MM.1S (cell line): Measurements from ENCODE around the gene KIAA1671.

Experiments
- EZH2 ChIP-seq: fragments of 300-600 bp; sonication (generic); optimal IDR thresholded peaks from 2 replicates; pipeline ENCODE3; 2017; ENCODE audit warnings: low read depth, mild to moderate bottlenecking, antibody characterized with exemption, low read length, mixed read lengths
- EZH2phosphoT487 ChIP-seq: fragments of 300-600 bp; sonication (generic); IDR thresholded peaks from 2 replicates; pipeline ENCODE4 v1.6.1; 2018; ENCODE audit warnings: antibody characterized with exemption, low read length

GRCh38 chr22:25090225-25090890 lies 137.8 kb downstream of the KIAA1671 start:
- TF ChIP-seq EZH2phosphoT487 (no peak), EZH2 (no peak)
